Activated naive CD8-positive, alpha-beta T cell treated with anti-CD3 and anti-CD28 coated beads, Interleukin-2, amount 50 U/mL, for 24 hours (primary cell): ENCODE results near the gene CACNG6.

Experiments used
- ATAC-seq: fragments of 150-1000 bp; cut with Tn5 transposase; one replicate; pipeline ENCODE4 v1.10.0; 2021
- DNase-seq: peaks from one replicate; pipeline ENCODE4 v3.0.0; 2021
- H3K27ac Mint-ChIP-seq: one replicate; pipeline ENCODE4 v1.8.0; 2021; ENCODE audit warnings: mild to moderate bottlenecking, mixed read lengths
- H3K27me3 Mint-ChIP-seq: one replicate; pipeline ENCODE4 v1.8.0; 2021; ENCODE audit warnings: mixed read lengths
- H3K36me3 Mint-ChIP-seq: one replicate; pipeline ENCODE4 v1.8.0; 2021; ENCODE audit warnings: low read depth, mixed read lengths
- H3K4me1 Mint-ChIP-seq: one replicate; pipeline ENCODE4 v1.8.0; 2021; ENCODE audit warnings: mixed read lengths
- H3K4me3 Mint-ChIP-seq: one replicate; pipeline ENCODE4 v1.8.0; 2021; ENCODE audit warnings: mild to moderate bottlenecking, moderate library complexity, mixed read lengths
- H3K9me3 Mint-ChIP-seq: one replicate; pipeline ENCODE4 v1.8.0; 2021; ENCODE audit warnings: mixed read lengths

The CACNG6 gene

DNA sequence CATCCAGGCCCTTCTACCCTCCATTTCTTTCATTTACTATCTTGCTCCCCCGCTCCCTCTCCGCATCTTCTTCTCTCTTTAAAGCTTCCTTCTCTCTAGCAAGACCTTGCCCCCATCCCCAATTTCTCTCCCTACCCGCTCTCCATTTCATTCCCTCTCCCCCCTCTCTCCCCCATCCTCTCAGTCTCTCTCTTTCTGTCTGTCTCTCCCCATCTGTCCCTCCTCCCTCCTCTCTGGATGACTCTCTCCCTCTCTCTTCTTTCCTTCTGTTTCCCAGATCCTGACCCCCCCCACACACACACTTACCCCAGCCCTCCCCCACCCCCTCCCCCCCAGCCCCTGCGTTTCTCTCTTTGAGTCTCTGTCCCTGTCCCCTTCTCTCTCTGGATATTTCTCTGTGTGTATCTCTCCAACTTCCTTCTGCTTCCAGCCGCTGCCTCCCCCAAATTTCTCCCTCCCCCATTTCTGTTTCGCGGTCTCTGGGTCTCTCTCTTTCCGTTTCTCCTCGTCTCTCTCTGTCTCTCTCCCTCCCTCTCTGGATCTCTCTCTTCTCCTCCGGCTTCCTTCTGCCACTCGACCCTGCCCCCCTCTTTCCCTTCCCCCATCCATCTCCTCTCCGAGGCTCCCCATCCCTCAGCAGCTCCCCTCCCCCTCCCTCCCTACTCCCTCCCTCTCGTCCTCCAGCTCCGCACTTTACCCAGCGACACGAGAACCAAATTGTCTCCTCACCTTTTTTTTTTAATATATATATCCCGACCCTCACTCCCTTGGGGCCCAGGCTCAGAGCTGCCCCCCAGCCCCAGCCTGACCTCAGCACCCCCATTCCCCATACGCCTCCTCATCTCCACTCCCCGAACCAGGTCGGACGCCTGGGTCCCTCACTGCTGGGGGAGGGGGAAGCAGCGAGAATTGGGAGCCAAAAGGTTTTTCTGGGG lies 32.3 kb upstream of the CACNG6 start:
- no peak overlapping the region for H3K27ac Mint-ChIP-seq
- peaks cover 68% of the 10 kb centered on the region for H3K27me3 Mint-ChIP-seq
- no peak overlapping the region for H3K4me3 Mint-ChIP-seq
- ATAC-seq (no peak), DNase-seq (no peak)
- peaks cover 3% of the 10 kb centered on the region for H3K4me1 Mint-ChIP-seq
- no peaks in the 10 kb centered on the region for H3K36me3 Mint-ChIP-seq
- H3K9me3 Mint-ChIP-seq, result no peaks in the 10 kb centered on the region

DNA sequence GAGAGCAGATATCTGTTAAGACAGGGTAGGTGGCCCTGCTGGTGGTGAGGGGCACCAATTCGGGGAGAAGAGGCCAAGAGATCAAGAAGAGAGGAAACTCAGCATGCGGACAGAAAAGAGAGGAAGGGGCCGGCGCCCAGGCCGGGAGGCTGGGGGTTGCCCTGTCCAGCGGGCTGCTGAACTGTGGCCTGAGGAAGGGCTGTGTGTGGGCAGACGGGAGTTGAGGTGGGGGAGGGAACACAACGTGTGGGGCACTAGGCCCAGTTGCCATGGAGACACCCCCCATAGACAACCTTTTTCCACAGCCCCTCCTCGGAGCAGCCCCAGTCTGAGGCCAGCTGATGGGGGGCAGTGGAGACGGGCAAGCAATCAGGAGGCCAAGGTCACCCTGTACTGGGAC lies 31.2 kb upstream of the CACNG6 start:
- ATAC-seq (no peak), DNase-seq (no peak)
- Mint-ChIP-seq H3K27ac (no peak overlapping the region), H3K36me3 (no peaks in the 10 kb centered on the region), H3K4me1 (peaks cover 3% of the 10 kb centered on the region), H3K9me3 (no peaks in the 10 kb centered on the region), H3K27me3 (peaks cover 74% of the 10 kb centered on the region), H3K4me3 (no peak overlapping the region)

DNA sequence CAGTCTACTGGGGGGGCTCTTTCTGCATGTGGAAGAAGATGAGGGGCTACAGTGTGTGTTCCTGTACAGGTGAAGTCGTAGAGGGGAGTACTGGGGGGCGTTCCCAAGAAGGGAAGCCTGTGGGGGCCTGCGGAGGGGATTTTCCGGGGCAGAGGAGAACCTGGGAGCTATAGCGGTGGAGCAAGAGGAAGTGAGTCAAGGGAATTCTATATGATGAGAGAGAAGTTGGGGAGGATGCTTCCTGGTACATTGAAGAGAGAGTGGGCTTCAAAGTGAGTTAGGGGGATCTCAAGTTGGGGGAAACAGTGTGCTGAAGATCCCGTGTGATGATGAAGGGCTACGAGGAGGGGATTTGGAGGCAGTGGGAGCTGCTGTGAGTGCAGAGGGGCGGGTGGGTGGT lies 30.6 kb upstream of the CACNG6 start:
- Mint-ChIP-seq H3K4me1 (peaks cover 3% of the 10 kb centered on the region), H3K36me3 (no peaks in the 10 kb centered on the region), H3K9me3 (no peaks in the 10 kb centered on the region), H3K27me3 (peaks cover 79% of the 10 kb centered on the region), H3K27ac (no peak overlapping the region), H3K4me3 (no peak overlapping the region)
- ATAC-seq (no peak), DNase-seq (no peak)

DNA sequence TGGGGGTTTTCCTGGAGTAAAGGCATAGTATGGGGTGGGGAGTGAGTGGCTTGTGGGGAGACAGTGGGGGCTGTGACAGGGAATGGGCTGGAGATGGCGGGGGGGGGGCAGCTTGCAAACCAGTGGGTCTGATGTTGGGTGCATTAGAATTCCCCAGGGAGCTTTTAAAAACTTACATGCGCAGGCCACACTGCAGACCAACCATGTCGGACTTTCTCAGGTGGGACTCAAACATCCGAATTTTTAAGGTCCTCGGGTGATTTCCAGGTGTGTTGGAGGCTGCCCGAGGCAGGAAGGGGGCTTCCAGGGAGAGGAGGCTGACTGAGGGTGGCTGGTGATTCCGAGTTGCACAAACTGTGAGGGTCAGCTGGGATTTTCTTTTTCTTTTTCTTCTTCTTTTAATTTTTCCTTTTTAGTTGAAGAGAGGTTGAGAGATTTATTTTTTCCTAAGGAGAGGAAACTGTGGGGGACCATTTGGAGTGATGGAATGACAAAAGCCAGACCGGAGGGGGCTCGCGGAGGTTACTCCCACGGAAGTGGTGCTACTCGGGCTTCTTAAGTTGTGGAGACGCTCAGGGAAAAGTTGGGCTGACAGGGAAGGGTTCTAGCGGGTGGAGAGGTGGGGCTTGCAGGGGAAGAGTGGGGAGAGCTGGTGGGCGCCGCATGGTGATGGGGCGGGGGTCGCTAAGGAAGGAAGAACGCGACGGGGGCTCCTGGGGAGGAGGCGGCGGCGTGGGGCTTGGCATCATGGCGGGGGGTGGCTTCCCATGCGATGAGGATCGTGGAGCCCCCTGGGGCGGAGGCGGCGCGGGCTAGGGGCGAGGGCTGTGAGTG lies 29.7 kb upstream of the CACNG6 start:
- no peak overlapping the region for H3K27ac Mint-ChIP-seq
- H3K4me3 Mint-ChIP-seq, result no peak overlapping the region
- no peaks in the 10 kb centered on the region for H3K9me3 Mint-ChIP-seq
- peaks cover 3% of the 10 kb centered on the region for H3K4me1 Mint-ChIP-seq
- no peaks in the 10 kb centered on the region for H3K36me3 Mint-ChIP-seq
- peaks cover 77% of the 10 kb centered on the region for H3K27me3 Mint-ChIP-seq
- ATAC-seq, result no peak
- DNase-seq, result no peak

DNA sequence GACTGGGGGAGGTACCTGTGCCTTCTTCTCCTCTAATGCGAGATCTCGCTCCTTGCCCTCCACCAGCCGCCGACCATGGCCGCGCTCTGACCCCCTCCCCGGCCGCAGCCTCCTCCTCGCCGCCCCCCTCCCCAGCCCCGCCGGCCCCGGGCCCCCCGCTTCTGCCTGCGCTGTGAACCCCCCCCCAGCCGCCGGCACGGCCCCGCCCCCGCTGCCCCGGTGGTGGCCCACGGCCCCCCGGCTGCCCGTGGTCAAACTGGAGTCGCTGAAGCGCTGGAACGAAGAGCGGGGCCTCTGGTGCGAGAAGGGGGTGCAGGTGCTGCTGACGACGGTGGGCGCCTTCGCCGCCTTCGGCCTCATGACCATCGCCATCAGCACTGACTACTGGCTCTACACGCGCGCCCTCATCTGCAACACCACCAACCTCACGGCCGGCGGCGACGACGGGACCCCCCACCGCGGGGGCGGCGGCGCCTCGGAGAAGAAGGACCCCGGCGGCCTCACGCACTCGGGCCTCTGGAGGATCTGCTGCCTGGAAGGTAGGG lies 28.5 kb upstream of the CACNG6 start, which contains the start of gene CACNG8:
Gene CACNG8, plus strand, starts transcription at position 51 of the 545 bp plus-strand sequence.
- Mint-ChIP-seq H3K9me3 (no peaks in the 10 kb centered on the region), H3K27ac (no peak within 1 kb of the TSS), H3K4me3 (no peak within 1 kb of the TSS), H3K27me3 (peaks cover 69% of the 10 kb centered on the region), H3K4me1 (peaks cover 3% of the 10 kb centered on the region), H3K36me3 (no peaks in the 10 kb centered on the region)
- DNase-seq, result no peak
- ATAC-seq, result no peak

DNA sequence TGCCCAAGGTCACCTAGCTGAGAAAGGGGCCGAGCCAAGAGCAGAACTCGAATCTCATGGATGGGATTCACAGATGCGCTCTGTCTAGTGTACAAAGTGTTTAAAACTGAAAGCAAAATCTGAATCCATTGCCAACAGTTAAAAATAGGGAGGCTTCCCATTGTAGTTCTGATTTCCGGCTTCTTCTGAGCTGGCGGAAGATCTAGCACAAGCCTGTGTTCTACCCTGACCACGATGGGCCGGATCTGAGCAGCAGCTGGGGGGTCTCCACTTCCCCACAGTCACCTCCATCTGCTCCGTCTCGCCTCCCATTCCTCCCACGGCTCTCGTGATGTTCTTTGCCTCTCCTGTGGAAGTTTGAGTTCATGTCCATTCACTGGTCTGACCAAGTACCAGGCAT lies 26.3 kb upstream of the CACNG6 start:
- H3K4me1 Mint-ChIP-seq, result peaks cover 3% of the 10 kb centered on the region
- no peak overlapping the region for H3K27ac Mint-ChIP-seq
- no peaks in the 10 kb centered on the region for H3K36me3 Mint-ChIP-seq
- H3K27me3 Mint-ChIP-seq, result peaks cover 56% of the 10 kb centered on the region
- no peak overlapping the region for H3K4me3 Mint-ChIP-seq
- ATAC-seq, result no peak
- DNase-seq, result no peak
- no peaks in the 10 kb centered on the region for H3K9me3 Mint-ChIP-seq

DNA sequence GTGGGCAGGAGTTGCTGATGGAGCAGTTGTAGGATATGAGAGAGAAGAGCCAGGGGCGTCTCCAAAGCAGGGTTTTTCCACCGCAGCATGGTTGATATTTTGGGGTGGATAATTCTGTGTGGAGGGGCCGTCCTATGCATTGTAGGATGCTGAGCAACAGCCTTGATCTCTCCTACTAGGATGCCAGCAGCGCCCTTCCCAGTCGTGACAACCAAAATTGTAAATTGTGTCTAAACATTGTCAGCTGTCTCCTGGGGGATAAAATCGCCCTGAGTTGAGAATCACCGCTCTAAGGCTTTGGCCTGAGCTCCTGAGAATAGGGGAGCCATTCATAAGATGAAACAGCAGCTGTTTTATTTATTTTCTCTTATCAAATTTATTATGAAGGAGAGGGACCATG lies 24.5 kb upstream of the CACNG6 start:
- H3K27me3 Mint-ChIP-seq, result peaks cover 39% of the 10 kb centered on the region
- no peak overlapping the region for H3K4me3 Mint-ChIP-seq
- no peaks in the 10 kb centered on the region for H3K36me3 Mint-ChIP-seq
- ATAC-seq (no peak), DNase-seq (no peak)
- no peaks in the 10 kb centered on the region for H3K4me1 Mint-ChIP-seq
- H3K9me3 Mint-ChIP-seq, result no peaks in the 10 kb centered on the region
- H3K27ac Mint-ChIP-seq, result no peak overlapping the region

DNA sequence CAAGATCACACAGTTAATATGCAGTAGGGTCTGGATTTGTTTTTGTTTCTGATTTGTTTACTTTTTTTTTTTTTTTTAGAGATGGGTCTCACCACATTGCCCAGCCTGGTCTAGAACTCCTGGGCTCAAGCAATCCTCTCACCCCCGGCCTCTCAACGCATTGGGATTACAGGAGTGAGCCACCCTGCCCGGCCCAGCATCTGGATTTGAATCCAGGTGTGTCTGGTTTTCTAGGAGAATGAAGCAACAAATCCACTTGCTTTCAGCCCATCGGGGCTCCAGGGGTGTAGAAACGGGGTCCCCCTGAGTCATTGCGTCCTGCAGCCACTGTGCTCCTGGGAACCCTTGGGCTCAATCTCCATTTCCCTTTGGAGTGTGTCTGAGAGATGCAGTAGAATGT lies 22.1 kb upstream of the CACNG6 start:
- no peaks in the 10 kb centered on the region for H3K9me3 Mint-ChIP-seq
- H3K36me3 Mint-ChIP-seq, result no peaks in the 10 kb centered on the region
- H3K27me3 Mint-ChIP-seq, result peaks cover 39% of the 10 kb centered on the region
- no peak overlapping the region for H3K4me3 Mint-ChIP-seq
- H3K27ac Mint-ChIP-seq, result no peak overlapping the region
- no peak for ATAC-seq
- DNase-seq, result no peak
- H3K4me1 Mint-ChIP-seq, result no peaks in the 10 kb centered on the region

DNA sequence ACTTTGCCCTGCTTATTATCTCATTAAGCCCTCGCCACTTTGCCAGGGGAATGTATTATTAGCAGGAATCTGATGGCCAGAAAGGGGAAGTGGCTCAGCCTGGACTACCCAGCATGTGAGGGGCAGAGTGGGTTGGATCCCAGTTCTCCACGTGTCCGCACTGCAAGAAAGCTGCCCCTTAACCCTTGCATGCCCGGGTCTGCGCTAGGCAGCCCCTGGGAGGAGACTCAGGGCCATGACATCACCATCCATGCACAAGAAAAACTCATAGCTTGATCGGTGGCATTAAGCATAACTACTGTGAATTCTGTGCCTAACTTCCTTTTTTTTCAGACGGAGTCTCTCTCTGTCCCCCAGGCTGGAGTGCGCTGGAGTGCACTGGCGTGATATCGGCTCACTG lies 19.8 kb upstream of the CACNG6 start:
- ATAC-seq, result no peak
- no peak for DNase-seq
- H3K27ac Mint-ChIP-seq, result no peak overlapping the region
- H3K9me3 Mint-ChIP-seq, result no peaks in the 10 kb centered on the region
- H3K36me3 Mint-ChIP-seq, result no peaks in the 10 kb centered on the region
- no peaks in the 10 kb centered on the region for H3K4me1 Mint-ChIP-seq
- no peak overlapping the region for H3K4me3 Mint-ChIP-seq
- peaks cover 37% of the 10 kb centered on the region for H3K27me3 Mint-ChIP-seq

DNA sequence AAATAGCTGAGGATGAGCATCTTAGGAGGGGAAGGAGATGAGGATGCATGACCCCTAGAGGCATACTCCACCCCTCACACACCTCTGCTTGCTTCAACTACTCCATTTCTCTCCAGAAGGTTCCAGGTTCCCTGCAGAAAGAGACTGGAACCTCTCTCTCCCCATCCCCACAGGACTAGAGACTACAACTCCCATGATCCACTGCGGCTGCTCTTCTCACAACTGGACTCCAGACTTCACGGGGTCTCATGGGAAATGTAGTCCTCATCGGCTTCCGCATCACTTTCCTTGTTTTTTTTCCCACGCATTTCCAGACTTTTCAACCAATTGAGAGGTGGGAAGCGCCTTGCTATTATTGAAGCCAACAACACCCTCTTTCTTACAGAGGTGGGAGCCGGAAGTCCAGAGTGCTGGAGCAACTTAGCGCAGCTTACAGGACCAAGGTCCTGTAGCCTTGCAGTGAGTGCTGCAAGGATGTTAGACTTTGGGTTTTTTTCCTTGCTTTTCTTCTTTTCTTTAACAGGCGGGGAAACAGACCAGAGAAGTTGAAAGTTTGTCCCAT lies 13.9 kb upstream of the CACNG6 start:
- ATAC-seq, result peak; percentile 70
- Mint-ChIP-seq H3K27me3 (peaks cover 67% of the 10 kb centered on the region), H3K9me3 (peaks cover 15% of the 10 kb centered on the region), H3K36me3 (peaks cover 9% of the 10 kb centered on the region), H3K27ac (peak overlapping the region; percentile 3), H3K4me3 (peak overlapping the region; percentile 35), H3K4me1 (peaks cover 25% of the 10 kb centered on the region)
- DNase-seq, result peak; percentile 61

DNA sequence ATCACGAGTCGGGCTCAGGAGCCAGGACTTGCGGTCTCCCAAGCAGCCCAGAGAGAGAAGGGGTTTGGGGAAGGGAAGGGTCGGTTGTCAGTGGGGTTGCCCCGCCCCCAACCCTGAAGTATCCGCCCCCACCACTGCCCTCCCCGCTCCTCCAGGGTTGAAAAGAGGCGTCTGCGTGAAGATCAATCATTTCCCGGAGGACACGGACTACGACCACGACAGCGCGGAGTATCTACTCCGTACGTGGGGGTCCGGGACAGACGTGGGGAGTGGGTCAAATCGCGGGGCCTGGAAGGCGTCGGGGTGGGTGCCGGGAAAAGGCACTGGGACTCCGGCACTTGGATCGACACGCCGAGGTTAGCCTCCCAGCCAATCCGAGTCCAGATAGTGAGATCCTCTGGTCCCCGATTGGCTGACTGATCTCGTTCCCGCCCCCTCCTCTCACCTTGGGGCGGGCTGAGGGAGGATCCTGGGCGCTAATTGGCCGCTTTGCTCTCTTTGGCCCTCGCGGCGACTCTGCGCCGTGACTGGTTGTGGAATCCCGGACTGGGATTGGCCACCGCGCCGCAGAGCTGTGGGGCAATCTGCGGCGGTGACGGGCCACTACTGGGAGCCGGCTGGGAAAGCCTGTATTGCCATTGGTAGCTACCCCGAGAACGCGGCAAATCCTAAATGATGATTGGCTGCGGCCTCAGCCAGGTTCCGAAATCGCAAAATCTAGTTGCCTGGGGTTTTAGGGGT lies 13.3 kb upstream of the CACNG6 start:
- ATAC-seq, result no peak
- H3K4me1 Mint-ChIP-seq, result peaks cover 25% of the 10 kb centered on the region
- peak; percentile 23 for DNase-seq
- H3K27me3 Mint-ChIP-seq, result peaks cover 61% of the 10 kb centered on the region
- H3K4me3 Mint-ChIP-seq, result peak overlapping the region; percentile 35
- peaks cover 9% of the 10 kb centered on the region for H3K36me3 Mint-ChIP-seq
- H3K27ac Mint-ChIP-seq, result no peak overlapping the region
- H3K9me3 Mint-ChIP-seq, result peaks cover 15% of the 10 kb centered on the region

DNA sequence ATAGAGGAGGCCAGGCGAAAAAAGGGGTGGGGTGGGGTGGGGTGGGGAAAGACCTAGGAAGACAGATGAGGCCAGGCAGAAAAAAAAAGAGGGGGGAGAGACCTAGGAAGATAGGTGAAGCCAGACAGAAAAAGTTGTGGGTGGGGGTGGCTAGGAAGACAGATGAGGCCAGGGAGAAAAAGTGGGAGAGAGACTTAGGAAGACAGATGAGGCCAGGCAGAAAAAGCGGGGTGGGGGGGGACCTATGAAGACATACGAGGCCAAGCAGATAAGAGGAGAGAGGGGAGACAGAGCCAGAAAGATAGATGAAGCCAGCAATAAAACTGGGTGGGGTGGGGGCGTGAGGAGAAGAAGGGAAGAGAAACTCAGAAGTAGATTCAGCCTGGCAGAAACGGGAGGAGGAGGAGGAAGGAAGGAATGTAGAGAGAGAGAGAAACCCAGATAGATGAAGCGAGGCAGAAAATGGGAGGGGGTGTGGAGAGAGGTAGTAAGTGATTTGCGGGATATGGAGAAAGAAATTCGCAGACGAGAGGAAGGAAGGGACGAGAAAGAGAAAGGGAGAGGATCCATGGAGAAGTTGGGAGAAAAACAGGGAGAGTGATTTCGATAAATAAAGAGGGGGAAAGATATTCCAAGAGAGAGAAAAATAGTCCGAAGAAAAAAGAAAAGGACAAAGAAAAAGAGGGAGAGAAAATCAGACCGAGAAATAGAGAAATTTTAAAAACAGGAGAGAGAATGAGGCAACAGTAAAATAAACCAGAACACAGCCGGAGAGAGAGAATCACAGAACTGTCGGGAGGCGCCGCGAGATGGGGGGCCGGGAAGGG lies 12.2 kb upstream of the CACNG6 start:
- ATAC-seq (no peak), DNase-seq (no peak)
- H3K27ac Mint-ChIP-seq, result peak overlapping the region; percentile 23
- peaks cover 25% of the 10 kb centered on the region for H3K4me1 Mint-ChIP-seq
- H3K36me3 Mint-ChIP-seq, result peaks cover 9% of the 10 kb centered on the region
- H3K9me3 Mint-ChIP-seq, result peaks cover 15% of the 10 kb centered on the region
- peaks cover 57% of the 10 kb centered on the region for H3K27me3 Mint-ChIP-seq
- H3K4me3 Mint-ChIP-seq, result peak overlapping the region; percentile 44
